Vein endothelial cell (primary cell): ENCODE results near the gene FOLR3. TPM values are rescaled to one million over a fixed set of nuclear protein-coding genes. Genes with fewer than 3 reads are reported as not detected.

Experiments used
- total RNA-seq: library from RNA; depleted of rRNA; stranded (reverse); fragments of >200 nt; gene quantifications from 2 replicates; pipeline ENCODE4 v1.2.3, GENCODE V29; 2012

Gene FOLR3
- total RNA-seq: not detected in 2 replicates

DNA sequence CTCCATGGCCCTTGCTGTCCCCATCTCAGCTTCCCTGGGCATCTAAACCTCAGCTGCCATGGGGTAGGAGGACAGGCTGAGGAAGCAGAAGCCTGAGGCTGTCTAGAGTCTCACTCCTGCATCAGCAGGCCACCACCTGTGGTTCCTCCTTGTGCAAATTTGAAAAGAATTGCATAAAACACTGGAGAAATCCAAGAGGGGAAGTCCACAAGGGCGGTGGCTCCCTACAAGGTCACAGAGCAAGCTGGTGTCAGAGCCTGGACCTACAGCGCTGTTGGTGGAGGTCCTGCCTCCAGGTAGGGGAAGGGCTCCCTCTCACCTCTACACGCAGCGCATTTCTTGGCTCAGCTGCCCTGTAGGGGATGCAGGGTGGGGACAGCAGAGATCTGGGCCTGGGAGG, at the start of gene FOLR3:
TSS of gene FOLR3 (plus strand) at position 253 of the 400 bp plus-strand sequence. CDS start 228 bp downstream, outside the sequence.

DNA sequence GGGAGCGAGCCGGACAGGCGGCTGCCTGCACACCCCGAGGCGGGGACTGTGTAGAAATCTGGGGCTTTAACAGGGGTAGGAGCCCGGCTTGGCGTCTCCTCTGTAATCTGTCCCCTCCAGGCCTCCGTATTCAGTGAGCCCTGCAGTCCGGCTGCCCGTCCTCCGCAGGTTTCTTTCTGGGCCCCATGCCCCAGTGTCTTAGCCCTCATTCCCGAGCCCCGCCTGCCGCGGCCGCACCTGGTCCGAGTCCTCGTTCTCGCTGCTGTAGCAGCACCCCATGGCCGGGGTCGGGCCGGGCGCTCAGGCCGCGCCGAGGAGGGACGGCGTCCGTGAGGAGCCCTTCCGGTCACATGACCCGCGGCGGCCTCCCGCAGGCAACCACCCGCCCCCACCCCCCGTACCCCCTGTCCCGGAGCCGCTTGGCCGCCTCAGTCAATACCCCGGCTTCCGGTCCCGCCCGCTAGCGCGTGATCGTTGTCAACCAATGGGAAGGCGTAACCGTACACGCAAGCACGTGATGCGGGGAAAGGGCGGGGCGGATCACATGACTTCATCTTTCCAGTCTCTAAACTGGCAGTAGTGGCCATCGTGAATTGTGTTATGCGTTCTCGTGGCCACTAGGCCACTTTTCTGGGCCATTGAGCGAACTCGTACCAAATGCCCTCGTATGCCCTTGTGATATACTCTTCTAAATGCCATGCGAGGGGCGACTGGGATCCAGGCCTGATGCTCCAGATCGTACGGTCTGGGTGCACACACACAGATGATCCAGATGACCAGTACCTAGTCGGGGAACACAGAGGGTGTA, 32.4 kb upstream of the FOLR3 start, which contains the start of gene LAMTOR1:
TSS of gene LAMTOR1 (minus strand) at position 352 of the 808 bp plus-strand sequence. CDS start at position 279, 73 bp downstream.

GRCh38 chr11:72105888-72106287, 29.6 kb upstream of the FOLR3 start, which contains the start of gene TOMT:
Gene TOMT, plus strand, starts transcription at chr11:72105924. Its CDS starts 28 bp downstream, at chr11:72105952.

GRCh38 chr11:72112143-72112977, 23.2 kb upstream of the FOLR3 start, which contains the start of gene ANAPC15:
Gene ANAPC15, minus strand, starts transcription at chr11:72112695. Its CDS starts 1,419 bp downstream, at chr11:72111276.

Other genes starting within 250 kb of the FOLR3 start
- gene XNDC1N, start 207.1 kb upstream of the FOLR3 start, total RNA-seq: 8.1 and 10.5 TPM in 2 replicates
- 52.7 and 66.3 TPM in 2 replicates for gene RNF121, start 206.7 kb upstream of the FOLR3 start, total RNA-seq
- gene IL18BP, start 136.8 kb upstream of the FOLR3 start, total RNA-seq: 5.4 and 9.1 TPM in 2 replicates
- 168 and 194 TPM in 2 replicates for gene NUMA1, start 55.2 kb upstream of the FOLR3 start, total RNA-seq
- 2.9 and 6.2 TPM in 2 replicates for gene LRRC51, start 54.9 kb upstream of the FOLR3 start, total RNA-seq
- 116 and 118 TPM in 2 replicates for gene LAMTOR1, start 32.4 kb upstream of the FOLR3 start, total RNA-seq
- gene TOMT, start 29.8 kb upstream of the FOLR3 start, total RNA-seq: 0.10 TPM in 1 of 2 replicates, not detected in the other
- 25.8 and 28.3 TPM in 2 replicates for gene ANAPC15, start 23.0 kb upstream of the FOLR3 start, total RNA-seq
- not detected in 2 replicates for gene FOLR1, start 56.4 kb downstream of the FOLR3 start, total RNA-seq
- gene FOLR2, start 81.1 kb downstream of the FOLR3 start, total RNA-seq: not detected in 2 replicates
- 67.0 and 80.4 TPM in 2 replicates for gene INPPL1, start 89.0 kb downstream of the FOLR3 start, total RNA-seq
- gene PHOX2A, start 108.5 kb downstream of the FOLR3 start, total RNA-seq: not detected in 2 replicates